ENCODE data around the gene NELL2.

- no peak for TF ChIP-seq CTCF (IDR thresholded peaks at IDR 0.05)
- no peak for TF ChIP-seq POLR2A (IDR thresholded peaks at IDR 0.05)
These were observed 101.2 kb downstream of the NELL2 start for GRCh38 chr12:44774815-44775411.

Measured in lower leg skin (tissue), 3 donors.